ENCODE data around the gene MECR.

The MECR gene

DNA sequence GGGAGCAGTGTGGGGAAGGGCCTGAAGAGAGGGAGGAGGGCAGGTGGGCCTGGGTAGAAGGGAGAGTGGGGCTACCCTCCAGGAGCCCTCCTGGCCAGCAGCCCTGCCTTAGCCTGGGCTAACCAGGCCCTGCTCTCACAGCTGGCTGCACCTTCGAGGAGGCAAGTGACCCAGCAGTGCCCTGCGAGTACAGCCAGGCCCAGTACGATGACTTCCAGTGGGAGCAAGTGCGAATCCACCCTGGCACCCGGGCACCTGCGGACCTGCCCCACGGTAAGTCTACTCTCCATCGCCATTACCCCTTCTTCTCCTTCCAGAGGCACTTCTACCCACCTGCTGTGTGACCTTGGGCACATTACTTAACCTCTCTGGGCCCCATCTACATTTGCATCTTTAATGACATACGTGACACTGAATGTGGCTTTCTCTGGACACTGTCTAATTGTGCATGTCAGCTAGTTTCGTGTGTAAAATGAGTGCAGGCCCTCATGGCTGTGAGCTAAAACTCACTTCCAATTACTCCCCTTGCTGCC is 24.5 kb upstream of the MECR start:
- Histone ChIP-seq H3K9me3 (ENCODE audit: control insufficient read depth, low read length) (no peaks in the 10 kb centered on the region), H3K4me3 (ENCODE audit: insufficient read depth, low read depth, low read length) (no peak overlapping the region), H3K27me3 (ENCODE audit: control insufficient read depth, insufficient read depth, low read length, poor library complexity, severe bottlenecking) (peaks cover 25% of the 10 kb centered on the region), H3K4me1 (ENCODE audit: control insufficient read depth, insufficient read depth, low read length) (peaks cover 22% of the 10 kb centered on the region), H3K36me3 (ENCODE audit: control insufficient read depth, insufficient read depth, low read length) (no peaks in the 10 kb centered on the region), H3K27ac (ENCODE audit: insufficient read depth, low read depth, low read length, poor library complexity, severe bottlenecking) (no peak overlapping the region)
- 92 to 95% methylated on average over 10 of the region's 10 CpGs for WGBS, 2 experiments

DNA sequence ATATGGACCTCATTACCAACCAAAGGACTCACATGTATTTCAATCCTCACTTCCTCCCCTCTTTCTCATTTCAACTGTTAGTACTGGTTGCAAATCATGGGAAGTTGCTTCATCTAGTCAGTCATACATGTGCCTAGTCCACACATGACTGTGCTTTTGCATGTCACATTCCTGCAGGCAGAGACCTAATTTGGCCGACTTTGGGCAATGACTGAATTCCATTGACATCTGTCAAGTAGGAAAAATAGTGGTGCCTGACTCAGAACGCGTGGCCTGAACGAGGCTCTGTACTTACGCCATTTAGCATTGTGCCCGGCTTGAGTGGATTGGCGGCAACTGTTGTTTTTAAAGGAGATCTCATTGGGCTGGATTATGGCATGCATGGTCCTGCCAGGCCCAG is 23.6 kb upstream of the MECR start:
- no peaks in the 10 kb centered on the region for H3K9me3 ChIP-seq (ENCODE audit: control insufficient read depth, low read length)
- H3K27ac ChIP-seq (ENCODE audit: insufficient read depth, low read depth, low read length, poor library complexity, severe bottlenecking): no peak overlapping the region
- H3K27me3 ChIP-seq (ENCODE audit: control insufficient read depth, insufficient read depth, low read length, poor library complexity, severe bottlenecking): peaks cover 17% of the 10 kb centered on the region
- WGBS, 2 experiments: 94 to 95% methylated on average over 7 of the region's 7 CpGs
- peaks cover 30% of the 10 kb centered on the region for H3K4me1 ChIP-seq (ENCODE audit: control insufficient read depth, insufficient read depth, low read length)
- H3K36me3 ChIP-seq (ENCODE audit: control insufficient read depth, insufficient read depth, low read length): no peaks in the 10 kb centered on the region
- no peak overlapping the region for H3K4me3 ChIP-seq (ENCODE audit: insufficient read depth, low read depth, low read length)

DNA sequence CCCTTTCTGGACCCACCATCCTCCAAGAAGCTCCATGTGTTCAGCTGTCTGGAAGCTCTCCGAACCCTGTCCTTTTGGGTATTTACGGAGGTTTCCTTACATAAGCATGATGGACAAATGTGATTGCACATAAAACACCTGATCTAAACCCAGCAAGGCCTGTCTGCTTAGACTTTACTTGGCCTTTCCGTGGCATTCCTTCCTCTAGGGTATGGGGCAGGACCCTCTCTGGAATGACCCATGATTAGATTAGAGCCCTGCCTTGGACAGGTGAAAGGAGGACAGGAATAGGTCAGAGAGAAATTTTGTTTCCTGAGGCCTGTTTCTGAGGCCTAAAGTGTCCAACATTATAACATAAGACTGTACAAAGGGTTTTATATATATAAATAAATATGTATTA is 22.4 kb upstream of the MECR start:
- Histone ChIP-seq H3K4me3 (ENCODE audit: insufficient read depth, low read depth, low read length) (no peak overlapping the region), H3K4me1 (ENCODE audit: control insufficient read depth, insufficient read depth, low read length) (peaks cover 35% of the 10 kb centered on the region), H3K36me3 (ENCODE audit: control insufficient read depth, insufficient read depth, low read length) (no peaks in the 10 kb centered on the region), H3K27me3 (ENCODE audit: control insufficient read depth, insufficient read depth, low read length, poor library complexity, severe bottlenecking) (peaks cover 6% of the 10 kb centered on the region), H3K27ac (ENCODE audit: insufficient read depth, low read depth, low read length, poor library complexity, severe bottlenecking) (no peak overlapping the region), H3K9me3 (ENCODE audit: control insufficient read depth, low read length) (no peaks in the 10 kb centered on the region)
- 90 to 95% methylated on average over 3 of the region's 3 CpGs for WGBS, 2 experiments

DNA sequence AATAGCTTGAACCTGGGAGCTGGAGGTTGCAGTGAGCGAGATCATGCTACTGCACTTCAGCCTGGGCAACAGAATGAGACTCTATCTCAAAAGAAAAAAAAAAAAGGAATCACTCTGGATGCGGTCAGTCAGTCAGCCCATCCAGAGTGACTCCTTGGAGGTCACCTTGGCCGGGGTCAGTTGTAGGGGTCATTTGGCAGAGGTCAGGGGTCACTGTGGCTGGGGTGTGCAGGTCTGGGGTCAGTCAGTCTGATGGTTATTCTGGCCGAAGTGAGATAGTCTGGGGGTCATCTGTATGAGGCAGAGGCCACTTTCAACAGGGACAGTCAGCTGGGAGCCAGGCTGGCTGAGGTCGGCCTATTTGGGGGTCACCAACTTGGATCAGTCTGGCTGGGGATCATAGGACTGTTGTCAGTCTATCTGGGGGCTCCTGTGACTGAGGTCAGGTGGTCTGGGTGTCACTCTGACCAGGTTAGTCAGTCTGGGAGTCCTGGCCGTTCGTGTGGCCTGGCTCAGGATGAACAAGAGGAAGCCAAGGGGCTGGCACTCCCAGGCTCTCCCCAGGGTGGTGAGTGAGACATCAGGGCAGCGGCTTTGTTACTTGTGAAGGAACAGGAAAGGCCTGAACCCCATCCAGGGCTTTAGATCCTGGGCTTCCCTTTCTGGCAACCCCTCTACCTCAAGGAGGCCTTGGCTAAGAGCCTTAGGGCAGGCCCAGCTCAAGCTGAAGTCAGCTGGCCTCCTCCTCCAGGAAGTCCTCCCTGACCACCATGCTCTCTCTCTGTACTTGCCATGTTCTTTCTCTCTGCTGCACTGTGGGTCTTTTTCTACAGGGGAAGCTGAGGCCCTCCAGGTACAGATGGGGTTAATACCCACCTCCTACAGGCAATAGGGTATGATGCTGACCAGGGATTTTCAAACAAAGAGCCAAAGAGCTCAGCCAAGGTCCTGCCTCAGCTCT is 20.7 kb upstream of the MECR start:
- Histone ChIP-seq H3K27me3 (ENCODE audit: control insufficient read depth, insufficient read depth, low read length, poor library complexity, severe bottlenecking) (no peaks in the 10 kb centered on the region), H3K4me1 (ENCODE audit: control insufficient read depth, insufficient read depth, low read length) (peaks cover 23% of the 10 kb centered on the region), H3K4me3 (ENCODE audit: insufficient read depth, low read depth, low read length) (no peak overlapping the region), H3K36me3 (ENCODE audit: control insufficient read depth, insufficient read depth, low read length) (no peaks in the 10 kb centered on the region), H3K27ac (ENCODE audit: insufficient read depth, low read depth, low read length, poor library complexity, severe bottlenecking) (no peak overlapping the region), H3K9me3 (ENCODE audit: control insufficient read depth, low read length) (no peaks in the 10 kb centered on the region)
- 92% methylated on average over 8 of the region's 8 CpGs for WGBS, 2 experiments

DNA sequence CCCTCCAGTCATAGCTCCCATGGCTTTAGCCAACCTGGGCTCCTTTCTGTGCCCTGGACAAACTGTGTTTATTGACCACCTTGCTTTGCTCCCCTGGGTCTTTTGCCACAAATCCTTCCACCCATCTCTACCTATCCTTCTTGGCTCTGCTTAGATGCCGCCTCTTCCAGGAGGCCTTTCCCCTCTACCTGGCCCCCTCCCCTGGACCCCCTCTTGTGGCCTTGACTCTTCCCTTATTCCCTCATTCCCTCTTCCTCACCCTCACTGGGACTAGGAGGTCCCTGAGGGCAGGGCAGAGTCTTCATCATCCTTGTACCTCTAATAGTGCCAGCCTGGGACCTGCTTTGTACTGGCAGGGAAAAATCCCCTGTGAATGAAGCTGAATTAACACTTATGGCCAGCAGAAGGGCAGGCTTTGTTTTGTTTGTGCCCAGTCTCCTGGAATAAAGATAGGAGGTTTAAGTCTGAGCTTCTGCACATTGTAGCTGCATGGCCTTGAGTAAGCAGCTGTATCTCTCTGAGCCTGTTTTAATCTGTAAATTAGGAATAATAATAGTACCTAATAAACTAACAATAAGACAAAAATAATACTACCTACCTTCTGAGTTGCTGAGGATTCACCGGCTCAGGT is 19.3 kb upstream of the MECR start:
- no peaks in the 10 kb centered on the region for H3K36me3 ChIP-seq (ENCODE audit: control insufficient read depth, insufficient read depth, low read length)
- no peak overlapping the region for H3K4me3 ChIP-seq (ENCODE audit: insufficient read depth, low read depth, low read length)
- peaks cover 21% of the 10 kb centered on the region for H3K4me1 ChIP-seq (ENCODE audit: control insufficient read depth, insufficient read depth, low read length)
- H3K27ac ChIP-seq (ENCODE audit: insufficient read depth, low read depth, low read length, poor library complexity, severe bottlenecking): no peak overlapping the region
- no peaks in the 10 kb centered on the region for H3K27me3 ChIP-seq (ENCODE audit: control insufficient read depth, insufficient read depth, low read length, poor library complexity, severe bottlenecking)
- 94 to 97% methylated on average over 2 of the region's 2 CpGs for whole genome bisulfite sequencing, 2 experiments
- H3K9me3 ChIP-seq (ENCODE audit: control insufficient read depth, low read length): no peaks in the 10 kb centered on the region

DNA sequence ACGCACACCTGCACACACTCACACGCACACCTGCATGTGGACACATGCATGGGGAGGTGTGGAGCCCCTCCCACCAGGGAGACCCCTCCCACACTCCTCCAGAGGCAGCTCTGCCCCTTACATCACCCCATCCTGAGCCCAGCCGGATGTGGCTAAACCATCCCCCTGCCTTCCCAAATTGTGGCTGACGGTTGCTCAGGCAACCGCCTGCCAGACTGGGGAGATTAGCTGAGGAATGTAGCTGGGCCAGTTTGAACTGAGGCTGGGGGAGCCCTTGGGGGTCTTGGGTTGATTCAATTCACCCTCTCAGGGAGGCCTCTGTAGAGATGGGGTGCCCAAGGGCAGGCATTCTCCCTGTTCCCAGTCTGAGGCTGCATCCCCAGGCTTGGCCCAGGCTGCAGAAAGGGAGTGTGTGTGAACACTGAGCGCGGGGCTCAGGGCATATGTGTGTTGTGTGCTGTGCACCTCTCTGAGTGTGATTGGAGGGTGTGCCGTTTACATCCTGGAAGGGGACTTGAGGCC is 18.5 kb upstream of the MECR start:
- Histone ChIP-seq H3K27me3 (ENCODE audit: control insufficient read depth, insufficient read depth, low read length, poor library complexity, severe bottlenecking) (no peaks in the 10 kb centered on the region), H3K36me3 (ENCODE audit: control insufficient read depth, insufficient read depth, low read length) (no peaks in the 10 kb centered on the region), H3K4me1 (ENCODE audit: control insufficient read depth, insufficient read depth, low read length) (peaks cover 21% of the 10 kb centered on the region), H3K4me3 (ENCODE audit: insufficient read depth, low read depth, low read length) (no peak overlapping the region), H3K27ac (ENCODE audit: insufficient read depth, low read depth, low read length, poor library complexity, severe bottlenecking) (peak overlapping the region; percentile 55), H3K9me3 (ENCODE audit: control insufficient read depth, low read length) (no peaks in the 10 kb centered on the region)
- WGBS, 2 experiments: 32 to 35% methylated on average over 8 of the region's 8 CpGs

DNA sequence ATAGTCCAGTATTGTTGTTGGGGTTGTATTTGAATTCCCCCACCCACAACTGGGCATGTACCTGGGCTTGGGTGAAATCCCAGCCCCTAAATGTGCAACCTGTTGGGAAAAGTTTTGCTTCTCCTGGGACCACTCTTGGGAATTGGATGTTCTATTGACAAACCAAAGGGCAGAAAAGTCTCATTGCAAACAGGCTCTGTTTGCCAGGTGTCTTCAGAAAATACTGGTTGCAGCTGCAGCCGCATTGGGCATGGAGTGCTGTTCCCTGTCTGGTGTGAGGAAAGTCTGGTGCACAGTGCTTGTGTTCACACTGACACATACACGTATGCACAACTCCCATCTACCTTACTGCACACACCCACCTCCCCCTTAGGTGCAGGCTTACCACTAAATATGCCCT is 17.7 kb upstream of the MECR start:
- H3K36me3 ChIP-seq (ENCODE audit: control insufficient read depth, insufficient read depth, low read length): no peaks in the 10 kb centered on the region
- H3K9me3 ChIP-seq (ENCODE audit: control insufficient read depth, low read length): no peaks in the 10 kb centered on the region
- H3K27me3 ChIP-seq (ENCODE audit: control insufficient read depth, insufficient read depth, low read length, poor library complexity, severe bottlenecking): no peaks in the 10 kb centered on the region
- peaks cover 21% of the 10 kb centered on the region for H3K4me1 ChIP-seq (ENCODE audit: control insufficient read depth, insufficient read depth, low read length)
- 95 to 96% methylated on average over 2 of the region's 2 CpGs for WGBS, 2 experiments
- no peak overlapping the region for H3K4me3 ChIP-seq (ENCODE audit: insufficient read depth, low read depth, low read length)
- no peak overlapping the region for H3K27ac ChIP-seq (ENCODE audit: insufficient read depth, low read depth, low read length, poor library complexity, severe bottlenecking)

DNA sequence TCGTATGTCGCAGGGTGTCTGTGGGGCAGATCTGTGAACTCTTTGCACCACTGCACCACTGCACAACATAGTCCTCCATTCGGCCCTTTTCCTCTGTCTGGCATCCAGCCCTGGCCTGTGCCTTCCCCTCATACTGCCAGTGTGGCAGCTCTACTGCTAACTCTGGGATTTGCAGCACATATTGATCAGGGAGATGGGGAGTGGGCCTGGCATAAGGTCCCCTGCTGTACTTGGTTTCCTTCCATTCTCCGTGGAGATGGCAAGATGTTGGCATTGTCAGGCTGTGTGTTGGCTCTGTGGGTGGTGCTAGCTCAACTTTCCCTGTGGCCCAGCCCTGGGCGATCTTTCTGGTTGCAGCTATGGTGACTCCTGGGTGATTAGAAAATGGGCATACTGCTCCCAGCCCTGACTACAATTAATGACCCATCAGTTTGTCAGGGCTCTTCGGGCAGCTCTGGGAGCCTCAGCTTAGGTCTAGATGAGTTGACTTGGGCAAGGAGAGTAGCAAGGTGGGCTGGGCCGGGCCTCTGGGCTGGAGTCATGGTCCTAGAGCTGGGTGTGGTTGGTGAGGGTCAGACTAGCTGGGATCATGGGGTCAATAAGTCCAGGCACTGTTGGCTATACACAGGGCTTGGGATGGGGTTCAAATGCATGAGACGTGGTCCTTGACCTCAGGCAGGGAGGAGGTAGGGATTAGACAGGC is 17.0 kb upstream of the MECR start:
- Histone ChIP-seq H3K4me1 (ENCODE audit: control insufficient read depth, insufficient read depth, low read length) (peaks cover 21% of the 10 kb centered on the region), H3K9me3 (ENCODE audit: control insufficient read depth, low read length) (no peaks in the 10 kb centered on the region), H3K27me3 (ENCODE audit: control insufficient read depth, insufficient read depth, low read length, poor library complexity, severe bottlenecking) (no peaks in the 10 kb centered on the region), H3K27ac (ENCODE audit: insufficient read depth, low read depth, low read length, poor library complexity, severe bottlenecking) (no peak overlapping the region), H3K4me3 (ENCODE audit: insufficient read depth, low read depth, low read length) (no peak overlapping the region), H3K36me3 (ENCODE audit: control insufficient read depth, insufficient read depth, low read length) (no peaks in the 10 kb centered on the region)
- WGBS, 2 experiments: 93% methylated on average over 8 of the region's 8 CpGs

DNA sequence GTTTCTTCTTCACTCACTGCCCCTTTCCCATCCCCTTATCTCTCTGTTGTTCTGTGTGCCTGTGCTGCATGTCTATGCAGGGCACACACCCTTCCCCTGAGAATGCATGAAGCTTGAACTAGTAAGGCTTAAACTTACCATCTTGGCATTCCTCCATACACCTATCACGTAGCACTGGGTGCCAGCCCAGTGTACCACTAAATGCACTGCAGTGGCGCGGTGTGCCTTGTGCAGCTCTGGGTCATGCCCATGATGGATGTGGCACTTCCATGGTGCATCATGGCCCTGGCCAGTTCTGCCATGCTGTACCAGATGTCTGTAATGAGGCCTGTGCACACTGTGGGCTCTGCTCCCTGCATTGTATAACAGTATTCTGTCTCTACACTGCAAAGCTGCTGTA is 16.3 kb upstream of the MECR start:
- Histone ChIP-seq H3K4me3 (ENCODE audit: insufficient read depth, low read depth, low read length) (no peak overlapping the region), H3K9me3 (ENCODE audit: control insufficient read depth, low read length) (no peaks in the 10 kb centered on the region), H3K27ac (ENCODE audit: insufficient read depth, low read depth, low read length, poor library complexity, severe bottlenecking) (no peak overlapping the region), H3K36me3 (ENCODE audit: control insufficient read depth, insufficient read depth, low read length) (no peaks in the 10 kb centered on the region), H3K4me1 (ENCODE audit: control insufficient read depth, insufficient read depth, low read length) (peaks cover 21% of the 10 kb centered on the region), H3K27me3 (ENCODE audit: control insufficient read depth, insufficient read depth, low read length, poor library complexity, severe bottlenecking) (no peaks in the 10 kb centered on the region)
- WGBS, 2 experiments: 95 to 97% methylated on average over 3 of the region's 3 CpGs

DNA sequence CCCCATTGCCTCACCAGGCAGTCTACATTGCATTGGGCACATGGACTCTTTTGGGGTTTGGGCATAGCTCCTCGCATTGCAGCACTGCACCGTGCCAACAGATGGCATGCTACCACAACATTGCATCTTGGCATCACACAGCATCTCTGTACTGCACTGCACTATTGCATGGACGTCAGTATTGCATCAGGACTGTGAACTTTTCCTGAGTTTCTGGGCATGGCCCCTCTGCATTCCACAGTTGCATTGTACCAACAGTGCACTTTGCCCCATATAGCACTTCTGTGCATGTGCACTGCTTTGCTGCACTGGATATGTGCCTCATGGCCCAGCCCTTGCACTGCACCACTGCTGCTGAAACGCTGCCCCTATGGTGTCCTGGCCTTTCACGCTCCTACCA is 15.1 kb upstream of the MECR start:
- Histone ChIP-seq H3K36me3 (ENCODE audit: control insufficient read depth, insufficient read depth, low read length) (no peaks in the 10 kb centered on the region), H3K4me3 (ENCODE audit: insufficient read depth, low read depth, low read length) (no peak overlapping the region), H3K27me3 (ENCODE audit: control insufficient read depth, insufficient read depth, low read length, poor library complexity, severe bottlenecking) (no peaks in the 10 kb centered on the region), H3K27ac (ENCODE audit: insufficient read depth, low read depth, low read length, poor library complexity, severe bottlenecking) (no peak overlapping the region), H3K4me1 (ENCODE audit: control insufficient read depth, insufficient read depth, low read length) (peaks cover 21% of the 10 kb centered on the region), H3K9me3 (ENCODE audit: control insufficient read depth, low read length) (no peaks in the 10 kb centered on the region)
- WGBS, 2 experiments: 82 to 86% methylated on average over 5 of the region's 5 CpGs
